IPS-18c (cell line): ENCODE measurements around the gene GNB2.

Source experiments
- H3K4me3 ChIP-seq: 2 replicates; pipeline ENCODE4 v1.7.0; 2013; ENCODE audit warnings: low read depth, mild to moderate bottlenecking, low read length, moderate library complexity; ENCODE audit not compliant: insufficient read depth
- H3K9me3 ChIP-seq: one replicate; pipeline ENCODE4 v1.6.1; 2013; ENCODE audit warnings: mild to moderate bottlenecking, low read length, moderate library complexity; ENCODE audit not compliant: control insufficient read depth, insufficient read depth

Gene GNB2

GRCh38 chr7:100677308-100678267 lies 4.0 kb downstream of the GNB2 start:
- Histone ChIP-seq H3K9me3 (peaks cover 2% of the 10 kb centered on the region), H3K4me3 (no peak overlapping the region)

- H3K4me3 ChIP-seq: no peak overlapping the region
- peaks cover 2% of the 10 kb centered on the region for H3K9me3 ChIP-seq
These were observed 4.9 kb downstream of the GNB2 start for GRCh38 chr7:100678291-100678984.

- Histone ChIP-seq H3K9me3 (peaks cover 2% of the 10 kb centered on the region), H3K4me3 (no peak overlapping the region)
These were observed 5.8 kb downstream of the GNB2 start for GRCh38 chr7:100679129-100679926.

GRCh38 chr7:100679927-100680575 lies 6.5 kb downstream of the GNB2 start:
- Histone ChIP-seq H3K4me3 (no peak overlapping the region), H3K9me3 (peaks cover 2% of the 10 kb centered on the region)

GRCh38 chr7:100680576-100681271 lies 7.2 kb downstream of the GNB2 start:
- Histone ChIP-seq H3K4me3 (no peak overlapping the region), H3K9me3 (peaks cover 2% of the 10 kb centered on the region)

- Histone ChIP-seq H3K4me3 (no peak overlapping the region), H3K9me3 (peaks cover 2% of the 10 kb centered on the region)
These were observed 8.1 kb downstream of the GNB2 start for GRCh38 chr7:100681491-100682227.

GRCh38 chr7:100682228-100682741 lies 8.7 kb downstream of the GNB2 start:
- Histone ChIP-seq H3K9me3 (peaks cover 2% of the 10 kb centered on the region), H3K4me3 (no peak overlapping the region)

- Histone ChIP-seq H3K9me3 (peaks cover 2% of the 10 kb centered on the region), H3K4me3 (no peak overlapping the region)
These were observed 9.6 kb downstream of the GNB2 start for GRCh38 chr7:100682991-100683658.

GRCh38 chr7:100683659-100684533 lies 10.4 kb downstream of the GNB2 start:
- Histone ChIP-seq H3K9me3 (peaks cover 2% of the 10 kb centered on the region), H3K4me3 (no peak overlapping the region)

- peaks cover 4% of the 10 kb centered on the region for H3K9me3 ChIP-seq
These were observed 11.0 kb downstream of the GNB2 start for GRCh38 chr7:100684534-100685042.

GRCh38 chr7:100685049-100685605 lies 11.6 kb downstream of the GNB2 start:
- Histone ChIP-seq H3K9me3 (peaks cover 4% of the 10 kb centered on the region), H3K4me3 (no peak overlapping the region)

More at GRCh38 chr7:100684534-100685042, 11.0 kb downstream of the GNB2 start:
- H3K4me3 ChIP-seq: no peak overlapping the region

GRCh38 chr7:100685631-100686145 lies 12.1 kb downstream of the GNB2 start:
- no peak overlapping the region for H3K4me3 ChIP-seq
- H3K9me3 ChIP-seq: peaks cover 4% of the 10 kb centered on the region

GRCh38 chr7:100686201-100686821 lies 12.8 kb downstream of the GNB2 start:
- no peak overlapping the region for H3K4me3 ChIP-seq
- peaks cover 2% of the 10 kb centered on the region for H3K9me3 ChIP-seq
